C4-2B (cell line): ENCODE measurements around the gene HBD.

Source experiments
- H3K27ac ChIP-seq: fragments of 450-650 bp; 2 replicates; pipeline ENCODE4 v1.5.1; 2017
- ZFX ChIP-seq: fragments of 450-650 bp; IDR thresholded peaks from 2 replicates; pipeline ENCODE4 v1.6.1; 2017
- TF ChIP-seq, protein P1 (sequence below): fragments of 450-650 bp; conservative IDR thresholded peaks from 2 replicates; pipeline ENCODE4 v1.5.1; 2017; ENCODE audit warnings: mild to moderate bottlenecking

HBD gene

DNA sequence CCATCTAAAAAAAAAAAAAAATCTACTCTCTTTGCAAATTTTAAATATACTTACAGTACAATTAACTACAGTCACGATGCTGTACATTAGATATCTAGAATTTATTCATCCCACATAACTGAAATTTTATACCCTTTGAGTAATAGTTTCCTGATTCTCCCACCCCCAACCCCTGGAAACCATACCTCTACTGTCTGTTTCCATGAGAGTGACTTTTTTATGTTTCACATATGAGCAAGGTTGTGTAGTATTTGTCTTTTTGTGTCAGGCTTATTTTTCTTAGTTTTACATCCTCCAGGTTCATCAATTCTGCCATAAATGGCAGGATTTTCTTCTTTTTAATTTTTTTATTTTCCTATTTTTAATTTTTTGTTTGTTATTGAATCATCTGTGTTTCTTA, 10.6 kb downstream of the HBD start:
- no peak for TF ChIP-seq ZFX
- TF ChIP-seq, protein P1, sequence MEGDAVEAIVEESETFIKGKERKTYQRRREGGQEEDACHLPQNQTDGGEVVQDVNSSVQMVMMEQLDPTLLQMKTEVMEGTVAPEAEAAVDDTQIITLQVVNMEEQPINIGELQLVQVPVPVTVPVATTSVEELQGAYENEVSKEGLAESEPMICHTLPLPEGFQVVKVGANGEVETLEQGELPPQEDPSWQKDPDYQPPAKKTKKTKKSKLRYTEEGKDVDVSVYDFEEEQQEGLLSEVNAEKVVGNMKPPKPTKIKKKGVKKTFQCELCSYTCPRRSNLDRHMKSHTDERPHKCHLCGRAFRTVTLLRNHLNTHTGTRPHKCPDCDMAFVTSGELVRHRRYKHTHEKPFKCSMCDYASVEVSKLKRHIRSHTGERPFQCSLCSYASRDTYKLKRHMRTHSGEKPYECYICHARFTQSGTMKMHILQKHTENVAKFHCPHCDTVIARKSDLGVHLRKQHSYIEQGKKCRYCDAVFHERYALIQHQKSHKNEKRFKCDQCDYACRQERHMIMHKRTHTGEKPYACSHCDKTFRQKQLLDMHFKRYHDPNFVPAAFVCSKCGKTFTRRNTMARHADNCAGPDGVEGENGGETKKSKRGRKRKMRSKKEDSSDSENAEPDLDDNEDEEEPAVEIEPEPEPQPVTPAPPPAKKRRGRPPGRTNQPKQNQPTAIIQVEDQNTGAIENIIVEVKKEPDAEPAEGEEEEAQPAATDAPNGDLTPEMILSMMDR: no peak
- H3K27ac ChIP-seq: no peak overlapping the region

- TF ChIP-seq, protein P1: no peak
- no peak for TF ChIP-seq ZFX
Observed at GRCh38 chr11:5223146-5223545, 11.1 kb downstream of the HBD start.

DNA sequence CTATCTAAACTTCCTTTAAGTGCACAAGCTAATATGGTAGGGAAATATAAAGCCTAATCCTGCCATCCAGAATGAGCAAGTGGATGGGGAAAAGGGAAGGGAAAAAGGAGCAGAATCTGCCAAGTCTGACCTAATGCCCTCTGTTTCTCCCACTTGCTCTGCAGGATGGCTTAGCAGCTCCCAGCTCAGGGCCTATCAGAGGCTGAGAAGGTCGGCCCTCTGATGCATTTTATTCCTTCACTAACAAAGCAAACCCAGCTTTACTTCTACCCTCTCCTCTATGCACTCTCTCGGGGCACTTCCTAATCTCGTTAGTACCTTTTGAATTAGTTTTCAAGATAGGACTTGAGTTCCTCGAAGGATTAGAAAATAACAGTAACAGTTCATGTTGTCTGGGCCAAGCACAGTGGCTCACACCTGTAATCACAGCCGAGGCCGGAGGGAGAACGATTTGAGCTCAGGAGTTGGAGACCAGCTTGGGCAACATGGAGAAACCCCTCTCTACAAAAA, 23.9 kb downstream of the HBD start:
- TF ChIP-seq ZFX: no peak
- TF ChIP-seq, protein P1: no peak
- no peak overlapping the region for H3K27ac ChIP-seq

More at GRCh38 chr11:5223146-5223545, 11.1 kb downstream of the HBD start:
- no peak overlapping the region for H3K27ac ChIP-seq

DNA sequence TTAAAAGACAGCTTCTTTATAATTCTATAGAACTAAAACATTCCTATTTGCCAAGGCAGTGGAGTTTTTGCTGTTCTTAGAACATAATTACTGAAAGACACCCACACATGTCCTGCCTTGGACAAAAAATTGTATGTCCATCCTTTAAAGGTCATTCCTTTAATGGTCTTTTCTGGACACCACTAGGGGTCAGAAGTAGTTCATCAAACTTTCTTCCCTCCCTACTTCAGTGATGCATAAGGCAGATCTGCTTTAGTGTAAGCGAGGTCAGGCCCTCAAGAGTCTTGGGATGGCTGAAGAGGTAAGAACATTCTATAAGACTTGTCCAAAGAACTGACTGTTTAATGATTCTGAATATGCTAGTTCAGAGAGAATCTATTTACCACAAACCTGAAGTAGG, 29.5 kb downstream of the HBD start:
- H3K27ac ChIP-seq: no peak overlapping the region
- TF ChIP-seq, protein P1: peak; percentile 67
- no peak for TF ChIP-seq ZFX

- H3K27ac ChIP-seq: no peak overlapping the region
- TF ChIP-seq ZFX: no peak
- TF ChIP-seq, protein P1: no peak
Observed at GRCh38 chr11:5203366-5203765, 30.9 kb downstream of the HBD start.

DNA sequence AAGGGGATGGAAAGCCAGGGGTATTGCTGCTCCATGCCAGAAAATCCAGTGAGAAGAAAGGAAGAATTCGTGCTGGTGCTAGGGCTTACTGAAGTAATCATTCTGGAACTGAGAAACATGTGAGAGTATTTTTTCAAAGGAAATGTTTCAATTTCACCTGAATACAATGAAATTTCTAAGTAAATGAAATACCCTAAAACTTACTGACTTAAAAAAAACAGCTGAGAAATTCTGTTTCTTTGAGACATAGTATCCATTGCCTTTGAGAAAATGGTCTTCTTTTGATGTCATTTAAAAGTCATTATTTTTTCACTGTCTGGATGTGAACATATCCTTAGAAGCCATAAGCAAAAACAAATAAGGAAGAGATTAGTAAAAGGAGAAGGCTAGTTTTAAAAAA, 33.7 kb downstream of the HBD start, which contains the start of gene OR51V1:
Gene OR51V1, minus strand, starts transcription at position 101 of the 400 bp plus-strand sequence. Its CDS starts 0 bp downstream, at position 101.
- no peak for TF ChIP-seq ZFX
- TF ChIP-seq, protein P1: no peak
- H3K27ac ChIP-seq: no peak within 1 kb of the TSS

GRCh38 chr11:5198285-5198684, 36.0 kb downstream of the HBD start:
- TF ChIP-seq ZFX: no peak
- TF ChIP-seq, protein P1: no peak
- H3K27ac ChIP-seq: no peak overlapping the region
